Esophagus muscularis mucosa (tissue), 4 donors: Measurements from ENCODE around the gene TBC1D22A.

Source experiments
- EP300 ChIP-seq: sonication (generic); formaldehyde crosslinking; IDR thresholded peaks from one replicate; pipeline ENCODE4 v1.6.1; 2017; ENCODE audit warnings: antibody characterized with exemption
- POLR2AphosphoS5 ChIP-seq, 2 donors: sonication (generic); formaldehyde crosslinking; IDR thresholded peaks; one replicate each; pipeline ENCODE4 v1.6.1; 2017; ENCODE audit warnings: antibody characterized with exemption in 2 of 2
- TF ChIP-seq, protein P1 (sequence below), 3 experiments: fragments of 200-600 bp in 2 of 3; fragments of 450-650 bp in 1 of 3; sonication (generic) in 2 of 3; IDR thresholded peaks; one replicate each; pipeline ENCODE4 v1.5.1; 2017 to 2019; ENCODE audit warnings: antibody characterized with exemption in 3 of 3, mild to moderate bottlenecking in 2 of 3, moderate library complexity in 1 of 3

- TF ChIP-seq, protein P1, sequence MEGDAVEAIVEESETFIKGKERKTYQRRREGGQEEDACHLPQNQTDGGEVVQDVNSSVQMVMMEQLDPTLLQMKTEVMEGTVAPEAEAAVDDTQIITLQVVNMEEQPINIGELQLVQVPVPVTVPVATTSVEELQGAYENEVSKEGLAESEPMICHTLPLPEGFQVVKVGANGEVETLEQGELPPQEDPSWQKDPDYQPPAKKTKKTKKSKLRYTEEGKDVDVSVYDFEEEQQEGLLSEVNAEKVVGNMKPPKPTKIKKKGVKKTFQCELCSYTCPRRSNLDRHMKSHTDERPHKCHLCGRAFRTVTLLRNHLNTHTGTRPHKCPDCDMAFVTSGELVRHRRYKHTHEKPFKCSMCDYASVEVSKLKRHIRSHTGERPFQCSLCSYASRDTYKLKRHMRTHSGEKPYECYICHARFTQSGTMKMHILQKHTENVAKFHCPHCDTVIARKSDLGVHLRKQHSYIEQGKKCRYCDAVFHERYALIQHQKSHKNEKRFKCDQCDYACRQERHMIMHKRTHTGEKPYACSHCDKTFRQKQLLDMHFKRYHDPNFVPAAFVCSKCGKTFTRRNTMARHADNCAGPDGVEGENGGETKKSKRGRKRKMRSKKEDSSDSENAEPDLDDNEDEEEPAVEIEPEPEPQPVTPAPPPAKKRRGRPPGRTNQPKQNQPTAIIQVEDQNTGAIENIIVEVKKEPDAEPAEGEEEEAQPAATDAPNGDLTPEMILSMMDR (IDR thresholded peaks at IDR 0.05): no peak
- TF ChIP-seq EP300: no peak
- no peak for TF ChIP-seq POLR2AphosphoS5 (IDR thresholded peaks at IDR 0.05)
Observed at GRCh38 chr22:47189056-47189916, 426.8 kb downstream of the TBC1D22A start.
